Forelimb muscle (tissue), 1 donor: ENCODE results near the gene CFAP46. TPM values are rescaled to one million over a fixed set of nuclear protein-coding genes. Genes with fewer than 3 reads are reported as not detected.
"Not testable (repeated sequence)": the region's sequence is repeated elsewhere in the genome, so short reads cannot be mapped to it uniquely, and the experiment has no call there.

ENCODE experiments used
- DNase-seq: peaks from one replicate; pipeline ENCODE4 v3.0.0-alpha.2; 2013; ENCODE audit warnings: low read depth
- polyA plus RNA-seq: library from polyadenylated mRNA; unstranded; fragments of 120-200 nt; gene quantifications from one replicate; pipeline ENCODE4 v1.2.1, GENCODE V29; 2013; ENCODE audit not compliant: insufficient read length

The CFAP46 gene
- polyA plus RNA-seq, 1 donor, result 0.24 TPM

DNA sequence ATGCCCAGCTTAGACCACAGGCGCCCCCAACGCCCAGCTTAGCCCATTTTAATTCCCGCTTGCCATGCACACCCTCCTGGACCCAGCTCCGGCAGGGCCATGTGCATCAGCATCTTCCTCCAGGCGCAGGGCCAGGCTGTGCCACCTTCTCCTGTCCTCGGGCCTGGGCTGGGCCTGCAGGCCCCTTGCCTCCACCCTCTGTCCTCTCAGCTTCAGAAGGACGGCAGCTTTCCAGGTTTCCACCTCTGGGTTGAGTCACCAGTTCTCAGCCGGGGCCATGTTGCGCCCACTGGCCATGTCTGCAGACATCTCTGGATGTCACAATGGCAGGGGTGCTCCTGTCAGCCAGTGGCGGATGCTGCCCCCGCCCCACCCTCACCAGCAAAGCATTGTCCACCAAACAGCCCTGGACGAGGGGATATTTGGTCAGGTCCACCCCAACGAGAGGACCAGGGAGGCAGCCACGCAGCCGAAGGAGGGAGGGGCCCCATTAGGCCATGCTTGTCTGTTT lies 97.3 kb downstream of the CFAP46 start:
- no peak for DNase-seq

DNA sequence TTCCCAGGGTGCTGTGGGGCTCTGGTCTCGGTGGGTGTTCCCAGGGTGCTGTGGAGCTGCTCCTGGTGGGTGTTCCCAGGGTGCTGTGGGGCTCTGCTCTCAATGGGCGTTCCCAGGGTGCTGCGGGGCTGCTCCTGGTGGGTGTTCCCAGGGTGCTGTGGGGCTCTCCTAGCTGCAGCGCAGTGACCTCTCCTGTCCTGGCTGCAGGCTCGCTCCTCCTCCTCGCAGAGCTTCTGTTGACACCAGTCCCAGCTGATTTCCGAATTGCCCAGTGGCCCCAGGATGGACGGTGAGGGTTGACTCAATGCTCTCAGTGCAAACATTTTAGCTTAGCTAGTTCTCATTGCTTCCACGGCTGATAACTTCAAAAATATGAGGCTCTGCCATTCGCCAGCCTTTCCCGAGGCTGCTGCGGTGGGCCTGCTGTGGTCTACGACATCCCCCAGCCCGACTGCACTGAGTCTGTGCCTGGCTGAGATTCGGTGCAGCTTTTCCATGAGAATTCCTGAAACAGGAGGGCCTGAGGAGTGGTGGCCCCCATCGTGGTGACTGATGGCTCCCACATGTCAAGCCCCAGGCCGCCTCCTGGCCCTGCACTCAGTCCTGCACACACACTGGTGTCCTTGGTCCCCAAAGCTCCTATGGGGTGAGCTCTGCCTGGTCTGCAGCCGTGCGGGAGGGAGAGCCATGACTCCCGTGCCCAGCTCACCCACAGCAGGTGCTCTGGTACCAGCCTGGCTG lies 98.1 kb downstream of the CFAP46 start:
- no peak for DNase-seq

DNA sequence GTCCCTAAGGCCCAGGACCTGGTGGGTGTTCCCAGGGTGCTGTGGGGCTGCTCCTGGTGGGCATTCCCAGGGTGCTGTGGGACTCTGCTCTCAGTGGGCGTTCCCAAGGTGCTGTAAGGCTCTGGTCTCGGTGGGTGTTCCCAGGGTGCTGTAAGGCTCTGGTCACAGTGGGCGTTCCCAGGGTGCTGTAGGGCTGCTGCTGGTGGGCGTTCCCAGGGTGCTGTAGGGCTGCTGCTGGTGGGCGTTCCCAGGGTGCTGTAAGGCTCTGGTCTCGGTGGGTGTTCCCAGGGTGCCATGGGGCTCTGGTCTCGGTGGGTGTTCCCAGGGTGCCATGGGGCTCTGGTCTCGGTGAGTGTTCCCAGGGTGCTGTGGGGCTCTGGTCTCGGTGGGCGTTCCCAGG lies 99.1 kb downstream of the CFAP46 start:
- not testable (repeated sequence) for DNase-seq

DNA sequence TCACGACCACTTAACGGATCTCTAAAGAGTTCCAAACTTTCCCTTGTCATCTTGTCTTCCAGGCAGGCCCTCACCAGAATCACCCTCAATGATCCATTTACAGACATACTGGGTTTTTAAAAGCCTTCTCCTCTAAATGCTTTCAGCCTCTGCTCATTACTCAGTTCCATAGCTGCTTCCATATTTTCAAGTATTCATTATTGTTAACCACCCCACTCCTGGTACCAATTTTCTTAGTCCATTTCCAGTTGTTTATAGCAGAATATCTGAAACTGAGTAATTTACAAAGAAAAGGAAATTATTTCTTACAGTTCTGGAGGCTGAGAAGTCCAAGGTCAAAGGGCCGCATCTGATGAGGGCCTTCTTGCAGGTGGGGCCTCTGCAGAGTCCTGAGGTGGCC lies 100.0 kb downstream of the CFAP46 start:
- DNase-seq, result no peak

DNA sequence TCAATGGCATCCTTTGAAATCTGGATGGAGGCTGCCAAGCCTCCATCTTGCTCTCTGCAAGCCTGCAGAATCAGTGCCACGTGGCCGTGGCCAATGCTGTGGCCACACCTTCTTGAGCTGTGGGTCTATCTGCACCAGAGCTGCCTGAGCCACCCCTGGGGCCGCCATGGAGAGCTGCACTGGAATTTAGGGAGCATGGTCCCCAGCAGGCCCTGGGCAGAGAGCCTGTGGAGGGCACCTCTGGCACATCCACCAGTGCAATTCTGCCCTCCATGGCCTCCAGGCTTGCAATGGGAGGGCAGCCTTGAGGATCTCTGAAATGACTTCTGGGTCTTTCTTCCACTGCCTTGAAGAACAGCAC lies 100.8 kb downstream of the CFAP46 start:
- DNase-seq, result no peak

DNA sequence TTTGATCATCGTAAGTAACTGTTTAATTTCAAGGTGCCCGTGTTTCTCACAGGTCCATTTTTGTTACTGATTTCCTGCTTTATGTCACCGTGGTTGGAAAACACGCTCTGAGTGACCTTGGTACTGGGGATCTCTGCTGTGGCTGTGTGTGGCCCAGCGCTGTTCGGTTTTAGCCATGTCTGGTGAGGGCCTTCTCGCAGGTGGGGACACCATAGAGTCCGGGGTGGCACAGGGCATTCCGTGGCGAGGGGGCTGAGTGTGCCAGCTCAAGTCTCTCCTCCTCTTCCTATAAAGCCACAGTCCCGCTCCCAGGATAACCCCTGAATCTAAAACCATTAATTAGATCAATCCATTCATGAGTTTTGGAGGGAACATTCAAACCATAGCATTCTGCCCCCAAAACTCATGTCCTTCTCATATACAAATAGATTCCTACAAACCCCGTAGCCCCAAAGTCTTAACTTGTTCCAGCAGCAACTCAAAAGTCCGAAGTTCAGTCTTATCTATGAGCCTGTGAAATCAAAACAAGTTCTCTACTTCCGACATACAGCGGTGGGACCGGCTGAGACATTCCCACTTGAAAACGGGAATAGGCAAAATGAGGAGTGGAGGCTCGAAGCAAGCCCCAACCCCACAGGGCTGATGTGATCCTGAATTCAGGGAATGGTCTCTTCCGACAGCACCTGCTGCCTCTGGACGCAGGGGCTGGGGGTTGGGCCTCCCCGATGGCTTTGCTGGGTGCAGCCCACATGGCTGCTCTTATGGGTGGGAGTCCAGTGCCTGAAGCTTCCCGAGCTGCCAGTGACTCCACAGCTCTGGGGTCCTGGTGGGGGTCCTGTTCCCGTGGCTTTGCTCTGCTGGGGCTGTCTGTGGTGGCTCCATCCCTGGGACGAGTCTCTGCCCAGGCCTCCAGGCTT lies 101.4 kb downstream of the CFAP46 start:
- no peak for DNase-seq

DNA sequence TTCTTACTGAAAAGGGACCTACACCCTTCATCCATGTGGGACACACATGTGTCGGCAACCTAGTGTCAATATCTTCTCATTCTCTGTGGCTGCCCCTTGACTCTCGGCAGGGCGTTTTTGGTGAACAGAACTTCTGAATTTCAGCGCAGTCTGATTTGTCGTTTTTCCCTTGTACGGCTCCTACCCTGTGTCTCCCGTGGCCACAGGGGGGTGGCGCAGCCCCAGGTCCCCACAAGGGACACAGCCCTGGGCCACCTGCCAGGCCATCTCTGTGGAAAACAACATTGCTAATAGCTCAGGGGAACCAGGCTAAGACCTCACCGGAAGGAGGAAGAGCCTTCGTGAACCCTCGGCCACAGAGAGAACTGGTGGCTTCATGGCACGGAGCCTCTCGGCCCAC lies 103.3 kb downstream of the CFAP46 start:
- no peak for DNase-seq

DNA sequence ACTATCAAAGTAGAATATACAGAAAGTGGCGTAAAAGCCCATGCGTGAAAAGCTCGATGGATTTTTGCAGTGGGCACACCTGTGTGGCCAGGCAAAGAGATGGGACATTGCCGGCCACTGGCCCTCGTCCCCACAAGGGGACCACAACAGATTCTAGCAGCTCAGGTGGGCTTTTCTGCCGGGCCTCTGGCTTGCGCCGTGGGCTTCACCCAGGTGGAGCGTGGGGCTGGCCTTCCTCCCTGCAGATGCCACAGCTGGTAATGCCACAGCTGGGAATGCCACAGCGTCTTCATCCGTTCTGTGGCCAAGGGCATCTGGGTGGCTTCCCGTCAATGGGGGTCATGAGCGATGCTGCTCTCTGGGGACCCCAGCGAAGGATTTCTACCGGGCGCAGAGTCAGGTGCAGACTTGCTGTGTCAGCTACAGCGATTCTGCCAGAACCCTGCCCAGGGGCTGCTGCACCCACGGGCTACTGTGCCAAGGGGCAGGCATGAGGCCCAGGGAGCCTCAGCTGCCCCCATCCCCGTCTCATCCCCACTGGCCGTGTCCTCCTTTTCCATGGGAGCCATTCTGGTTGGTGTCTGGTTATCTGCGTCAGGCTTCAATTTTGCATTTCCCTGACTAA lies 103.9 kb downstream of the CFAP46 start:
- DNase-seq, result no peak

DNA sequence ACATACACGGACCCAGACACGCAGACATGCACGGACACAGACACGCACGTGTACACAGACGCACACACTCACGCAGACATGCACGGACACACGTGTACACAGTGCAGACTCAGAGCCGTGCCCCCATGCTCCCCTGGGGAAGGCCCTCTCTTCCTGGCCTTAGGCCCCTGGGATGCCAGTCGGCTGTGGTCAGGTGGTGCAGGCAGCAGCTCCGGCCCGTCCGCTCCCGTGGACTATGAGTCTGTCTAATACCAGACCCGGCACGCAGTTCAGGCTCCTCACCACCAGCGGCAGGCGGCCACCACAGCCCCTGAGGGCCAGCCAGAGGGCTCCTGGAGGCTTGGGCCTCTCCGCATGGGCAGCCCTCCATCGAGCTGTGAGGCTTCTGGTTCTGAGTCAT lies 104.5 kb downstream of the CFAP46 start:
- DNase-seq, result no peak

DNA sequence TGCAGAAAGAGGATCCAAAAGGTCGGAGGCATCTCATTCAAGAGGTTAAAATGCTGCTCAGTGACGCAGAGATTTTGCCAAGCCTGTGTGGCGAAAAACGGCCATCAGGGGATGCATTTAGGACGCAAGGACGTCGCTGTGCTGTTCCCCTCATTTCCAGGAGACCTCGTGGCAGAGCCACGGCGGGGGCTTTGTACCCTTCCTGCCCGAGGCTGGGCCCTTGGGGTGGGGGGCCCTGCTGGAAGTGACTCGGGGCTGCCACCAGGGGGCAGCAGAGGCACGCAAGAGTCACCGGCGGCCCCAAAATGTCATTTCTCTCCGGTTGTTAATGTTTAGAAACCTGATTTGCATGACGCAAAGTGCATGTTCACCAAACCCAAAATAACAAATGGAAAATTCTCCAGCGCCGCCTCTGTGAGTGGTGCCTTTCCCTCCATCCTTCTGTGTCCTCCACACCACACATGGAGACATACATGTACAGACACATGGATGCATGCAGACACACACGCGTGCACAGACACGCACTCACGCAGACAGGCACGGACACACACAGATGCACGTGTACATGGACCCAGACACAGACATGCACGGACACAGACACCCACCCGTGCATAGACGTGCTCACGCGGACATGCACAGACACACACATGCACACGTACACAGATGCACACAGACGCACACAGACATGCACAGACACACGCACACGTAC lies 105.4 kb downstream of the CFAP46 start:
- no peak for DNase-seq

DNA sequence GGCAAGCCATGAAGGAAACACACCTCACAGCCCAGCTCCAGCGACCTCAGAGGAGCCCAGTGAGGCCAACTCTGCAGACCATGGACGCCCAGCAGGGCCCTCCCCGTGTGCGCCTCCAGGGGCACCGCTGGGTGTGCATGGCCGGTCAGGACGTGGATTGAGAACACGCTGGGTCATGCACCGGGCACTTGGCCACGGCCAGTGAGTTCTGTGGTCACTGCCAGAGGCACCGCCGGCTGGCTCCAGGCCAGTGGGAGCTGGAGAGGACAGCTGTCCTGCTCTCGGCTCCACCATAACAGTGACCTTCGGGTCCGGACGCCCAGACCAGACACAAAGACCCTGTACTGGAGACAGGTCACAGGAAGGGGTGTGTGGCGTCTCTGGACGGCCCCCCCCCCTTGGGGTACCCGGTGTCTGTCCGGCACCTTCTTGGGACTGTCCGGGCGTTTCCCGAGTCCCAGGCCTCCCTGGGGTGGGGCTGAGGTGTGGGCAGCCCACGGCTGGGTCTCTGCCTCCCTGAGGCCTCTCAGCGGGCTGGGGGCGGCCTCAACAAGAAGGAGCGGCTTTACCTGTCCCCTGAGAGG lies 106.0 kb downstream of the CFAP46 start:
- DNase-seq, result no peak

DNA sequence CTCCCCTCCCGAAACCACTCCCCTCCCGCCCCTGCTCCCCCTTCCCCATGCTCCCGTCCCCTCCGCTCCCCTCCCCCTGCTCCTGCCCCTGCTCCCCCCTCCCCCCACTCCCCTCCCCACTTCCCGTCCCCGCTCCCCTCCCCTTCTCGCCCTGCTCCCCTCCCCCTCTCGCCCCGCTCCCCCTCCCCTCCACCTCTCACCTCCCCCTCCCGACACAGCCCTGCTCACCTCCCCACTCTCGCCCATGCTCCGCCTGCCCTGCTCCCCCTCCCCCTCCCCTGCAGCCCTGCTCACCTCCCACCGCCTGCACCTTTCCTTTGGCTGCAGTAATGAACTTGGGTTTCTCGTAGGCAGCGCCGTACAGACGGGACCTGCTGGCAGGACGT lies 106.5 kb downstream of the CFAP46 start:
- no peak for DNase-seq

DNA sequence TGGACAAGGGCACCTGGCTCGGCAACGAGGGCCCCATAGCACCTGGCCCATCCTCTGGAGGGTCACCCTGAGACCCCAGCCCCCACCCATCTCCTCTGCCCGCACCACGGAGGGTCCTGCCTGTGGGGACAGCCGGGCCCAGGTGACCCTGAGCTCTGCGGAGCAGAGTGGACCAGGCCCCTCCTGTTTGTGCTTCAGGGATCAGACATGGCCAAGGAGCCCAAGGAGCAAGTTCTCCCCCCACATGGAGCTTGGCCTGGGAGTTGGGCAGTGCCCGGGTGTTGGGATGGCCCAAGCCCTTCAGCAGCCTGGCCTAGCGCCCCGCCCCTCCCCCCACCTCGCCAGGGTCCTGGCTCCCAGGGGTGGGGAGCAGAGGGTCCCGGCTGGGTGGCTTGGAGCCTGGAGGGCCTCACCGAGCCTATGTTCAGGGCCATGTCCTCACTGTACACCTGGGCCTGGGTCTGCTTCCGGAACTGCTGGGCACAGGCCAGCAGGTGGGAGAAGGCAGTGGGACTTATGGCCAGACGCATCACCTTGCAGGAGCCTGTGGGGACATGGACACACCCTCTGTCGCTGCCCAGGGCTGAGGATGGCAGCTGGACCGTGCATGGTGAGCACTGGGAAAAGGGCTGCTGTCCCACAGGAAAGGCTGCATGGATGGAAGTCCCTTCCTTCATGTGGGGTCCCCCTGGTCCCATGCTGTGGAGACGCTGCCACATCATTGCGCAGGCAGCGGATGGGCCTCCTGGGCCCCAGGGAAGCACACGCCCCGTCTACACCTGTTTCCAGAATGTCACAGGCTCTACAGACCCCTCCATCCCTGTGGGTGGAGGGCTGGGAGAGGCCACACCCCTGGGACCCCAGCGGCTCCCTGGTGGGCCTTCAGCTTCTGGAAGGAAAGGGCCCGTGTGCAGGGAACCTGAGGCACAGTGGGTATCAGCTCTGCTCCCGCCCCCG lies 107.2 kb downstream of the CFAP46 start:
- no peak for DNase-seq

DNA sequence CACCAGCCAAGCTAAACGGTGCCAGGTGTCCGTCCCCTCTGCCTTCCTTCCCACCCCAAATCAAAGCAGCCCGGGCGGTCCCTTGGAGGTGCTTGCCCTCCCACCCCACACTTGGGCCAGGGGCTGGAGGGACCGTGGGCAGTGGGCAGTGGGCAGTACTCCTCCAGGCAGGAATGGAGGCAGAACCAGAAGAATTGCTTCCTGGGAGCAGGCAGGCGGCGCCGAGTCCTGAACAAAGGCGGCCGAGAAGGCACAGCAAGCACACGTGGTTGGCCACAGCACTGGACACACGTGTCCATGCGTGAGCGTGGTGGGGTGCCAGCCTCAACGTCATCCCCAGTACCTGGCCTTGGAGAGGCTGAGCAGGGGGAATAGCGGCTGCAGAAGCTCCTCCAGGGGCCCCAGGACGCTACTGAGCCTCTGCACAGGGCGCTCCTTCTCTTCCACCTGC lies 108.0 kb downstream of the CFAP46 start:
- DNase-seq, result no peak

DNA sequence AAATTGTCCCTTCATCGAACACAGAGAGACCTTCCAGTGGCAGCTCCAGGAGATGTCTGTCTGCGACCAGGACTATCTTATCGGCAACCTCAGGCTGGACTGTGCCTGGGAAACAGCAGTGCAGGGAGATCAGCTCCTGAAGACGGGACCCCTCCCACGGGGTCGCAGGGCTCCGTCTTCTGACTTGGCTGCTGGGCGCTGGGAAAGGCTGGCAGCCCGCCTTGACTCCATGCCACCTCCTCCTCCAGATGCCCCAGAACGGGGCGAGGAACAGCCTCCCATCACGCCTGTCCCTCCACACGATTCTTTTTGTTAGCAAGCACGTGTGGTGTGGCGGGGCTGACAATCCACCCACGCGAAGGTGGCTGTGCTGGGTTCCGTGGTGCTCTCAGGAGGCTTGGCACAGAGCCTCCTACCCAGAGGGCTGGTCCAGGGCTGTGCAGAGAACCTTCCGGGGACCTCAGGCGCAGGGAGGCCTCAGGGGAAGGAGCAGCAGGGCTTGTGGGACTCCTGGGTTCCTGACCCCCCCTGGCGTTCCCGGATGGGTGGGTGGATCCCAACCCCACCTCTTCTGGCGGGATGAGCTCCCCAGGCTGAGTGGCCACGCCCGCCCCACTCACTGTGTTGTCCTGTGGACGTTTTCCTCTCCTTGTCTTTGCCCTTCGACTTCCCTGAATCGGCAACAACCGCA lies 108.8 kb downstream of the CFAP46 start:
- DNase-seq, result no peak

DNA sequence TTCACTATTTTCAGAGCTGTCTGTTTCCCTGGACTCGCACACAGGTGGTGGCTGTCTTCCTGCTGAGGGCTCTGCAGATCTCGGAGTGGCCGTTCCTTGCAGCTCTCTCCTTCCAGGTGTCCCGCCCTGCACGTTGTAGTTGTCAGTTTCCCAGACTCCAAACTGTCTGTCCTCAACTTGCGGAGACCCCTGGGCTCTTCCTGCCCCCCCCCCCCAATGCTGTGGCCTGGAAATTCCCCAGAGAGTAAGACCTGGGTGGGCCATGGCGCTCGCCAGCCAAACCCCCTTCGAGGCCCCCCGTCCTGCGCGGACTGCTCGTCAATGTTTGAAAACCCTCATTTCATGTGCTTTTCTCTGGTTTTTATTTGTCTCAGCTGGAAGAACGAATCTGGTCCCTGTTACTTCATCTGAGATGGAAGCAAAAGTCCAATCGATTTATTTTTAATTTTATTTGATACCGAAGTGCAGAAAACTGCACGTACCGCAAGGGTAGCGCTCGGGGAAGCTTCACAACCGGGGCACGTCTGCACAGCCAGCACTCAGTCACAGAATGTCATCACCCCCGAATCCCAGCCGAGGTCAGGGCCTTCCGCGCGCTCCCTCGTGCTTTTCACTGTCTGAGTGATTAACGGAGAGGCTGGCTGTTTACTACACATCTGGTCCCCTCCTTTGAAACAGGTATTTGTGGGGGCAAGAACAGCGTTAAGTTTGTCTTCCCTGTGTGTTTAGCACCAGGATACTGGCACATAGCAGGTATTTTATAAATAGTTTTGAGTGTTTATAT lies 110.0 kb downstream of the CFAP46 start:
- DNase-seq, result no peak

DNA sequence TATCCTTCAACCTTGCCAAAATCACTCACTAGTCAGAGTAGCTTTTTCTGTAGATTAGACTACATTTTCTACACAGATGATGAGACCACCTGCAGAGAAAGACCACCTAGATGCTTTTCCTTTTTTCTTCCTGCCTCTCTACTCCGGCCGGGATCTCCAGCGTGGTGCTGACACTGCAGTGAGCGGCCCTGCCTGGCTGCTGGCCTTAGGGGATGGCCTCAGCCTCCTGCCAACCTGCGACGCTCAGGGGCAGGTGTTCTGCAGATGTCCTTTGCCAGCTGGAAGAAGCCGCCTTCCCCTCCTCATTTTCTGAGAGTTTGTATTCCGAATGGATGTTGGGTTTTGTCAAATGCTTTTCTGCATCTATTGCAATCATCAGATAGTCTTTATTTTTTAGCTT lies 113.0 kb downstream of the CFAP46 start:
- no peak for DNase-seq

DNA sequence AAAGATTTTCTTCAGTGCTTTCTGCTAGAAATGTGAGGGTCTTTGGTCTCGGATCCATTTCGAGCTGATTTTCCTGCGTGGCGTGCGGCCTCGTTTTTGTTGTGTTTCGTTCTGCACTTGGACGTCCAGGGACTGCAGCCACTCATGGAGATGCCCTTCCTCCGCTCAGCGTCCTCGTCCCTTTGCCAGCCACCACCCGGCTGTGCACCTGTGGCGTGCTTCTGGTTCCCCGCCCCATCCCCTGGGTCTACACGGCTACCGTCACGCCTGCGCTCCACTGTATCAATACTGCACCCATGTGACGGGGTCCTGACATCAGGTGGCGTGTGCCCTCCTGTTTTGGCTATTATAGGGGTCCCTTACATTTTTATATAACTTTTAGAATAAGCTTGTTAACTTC lies 113.7 kb downstream of the CFAP46 start:
- no peak for DNase-seq
